GM06990 (cell line): ENCODE results near the gene RASA2.

Source experiments
- DNase-seq: peaks from one replicate; pipeline ENCODE4 v3.0.0-alpha.2; 2011; ENCODE audit not compliant: insufficient read length; ENCODE audit errors: extremely low read depth
- H3K27me3 ChIP-seq: replicated peaks from 2 replicates; pipeline ENCODE4 v1.6.0; 2011; ENCODE audit warnings: low read length; ENCODE audit not compliant: control insufficient read depth, insufficient read depth
- H3K36me3 ChIP-seq: 2 replicates; pipeline ENCODE4 v1.5.1; 2011; ENCODE audit warnings: low read length; ENCODE audit not compliant: control insufficient read depth, insufficient read depth
- H3K4me3 ChIP-seq: replicated peaks from 2 replicates; pipeline ENCODE4 v1.5.1; 2011; ENCODE audit warnings: low read depth, mild to moderate bottlenecking, control low read depth, low read length
- CTCF ChIP-seq: IDR thresholded peaks from 2 replicates; pipeline ENCODE4 v1.5.1; 2011; ENCODE audit warnings: low read length, control low read depth, mild to moderate bottlenecking, inconsistent platforms; ENCODE audit not compliant: insufficient read depth, poor library complexity, severe bottlenecking

Gene RASA2

GRCh38 chr3:141499284-141499683 is 12.5 kb downstream of the RASA2 start:
- no peak for DNase-seq
- no peak overlapping the region for H3K4me3 ChIP-seq
- H3K27me3 ChIP-seq = no peaks in the 10 kb centered on the region
- TF ChIP-seq CTCF = no peak
- no peaks in the 10 kb centered on the region for H3K36me3 ChIP-seq

DNA sequence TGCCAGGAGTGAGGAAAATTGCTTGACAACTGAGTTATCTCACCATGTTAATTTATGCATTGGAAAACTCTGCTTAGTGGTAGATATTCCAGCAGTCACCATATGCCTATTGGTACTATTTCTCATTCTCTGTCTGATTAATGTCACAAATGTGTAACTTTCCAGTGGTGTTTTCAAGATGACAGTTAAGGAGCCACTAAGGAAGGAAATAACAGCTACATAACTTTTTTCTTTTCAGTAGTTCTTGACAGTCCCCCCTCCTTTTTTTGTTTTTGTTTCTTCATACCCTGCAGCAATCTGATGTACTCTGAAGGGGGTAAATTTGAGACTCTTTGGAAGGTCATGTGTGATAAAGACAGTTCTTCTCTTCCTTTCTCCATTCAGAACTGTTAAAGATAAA is 13.1 kb downstream of the RASA2 start:
- DNase-seq = no peak
- no peak for TF ChIP-seq CTCF
- Histone ChIP-seq H3K27me3 (no peaks in the 10 kb centered on the region), H3K4me3 (no peak overlapping the region), H3K36me3 (no peaks in the 10 kb centered on the region)

GRCh38 chr3:141500397-141500796 is 13.6 kb downstream of the RASA2 start:
- Histone ChIP-seq H3K36me3 (no peaks in the 10 kb centered on the region), H3K4me3 (no peak overlapping the region), H3K27me3 (no peaks in the 10 kb centered on the region)
- no peak for DNase-seq
- no peak for TF ChIP-seq CTCF

DNA sequence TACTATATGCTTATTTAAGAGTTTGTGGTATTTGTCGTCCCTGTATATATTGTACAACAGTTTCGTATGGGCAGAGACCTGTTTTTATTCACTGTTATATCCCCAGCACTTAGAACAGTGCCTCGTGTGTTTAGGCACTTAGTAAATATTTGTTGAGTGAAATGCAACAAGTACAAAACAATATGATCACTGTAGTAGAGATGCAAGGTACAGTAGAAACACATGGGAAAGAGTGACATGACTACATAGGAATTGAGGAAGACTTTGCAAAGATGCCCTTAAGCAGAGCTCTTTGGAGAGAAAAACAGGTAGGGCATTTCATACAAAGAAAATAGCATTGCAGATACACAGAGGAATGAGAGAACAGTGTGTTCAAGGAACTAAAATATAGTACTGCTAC is 18.3 kb downstream of the RASA2 start:
- no peaks in the 10 kb centered on the region for H3K27me3 ChIP-seq
- no peak for DNase-seq
- no peaks in the 10 kb centered on the region for H3K36me3 ChIP-seq
- TF ChIP-seq CTCF = no peak
- H3K4me3 ChIP-seq = no peak overlapping the region

- Histone ChIP-seq H3K36me3 (no peaks in the 10 kb centered on the region), H3K4me3 (no peak overlapping the region), H3K27me3 (no peaks in the 10 kb centered on the region)
- no peak for DNase-seq
- no peak for TF ChIP-seq CTCF
Measured at GRCh38 chr3:141506071-141506470, 19.2 kb downstream of the RASA2 start.

DNA sequence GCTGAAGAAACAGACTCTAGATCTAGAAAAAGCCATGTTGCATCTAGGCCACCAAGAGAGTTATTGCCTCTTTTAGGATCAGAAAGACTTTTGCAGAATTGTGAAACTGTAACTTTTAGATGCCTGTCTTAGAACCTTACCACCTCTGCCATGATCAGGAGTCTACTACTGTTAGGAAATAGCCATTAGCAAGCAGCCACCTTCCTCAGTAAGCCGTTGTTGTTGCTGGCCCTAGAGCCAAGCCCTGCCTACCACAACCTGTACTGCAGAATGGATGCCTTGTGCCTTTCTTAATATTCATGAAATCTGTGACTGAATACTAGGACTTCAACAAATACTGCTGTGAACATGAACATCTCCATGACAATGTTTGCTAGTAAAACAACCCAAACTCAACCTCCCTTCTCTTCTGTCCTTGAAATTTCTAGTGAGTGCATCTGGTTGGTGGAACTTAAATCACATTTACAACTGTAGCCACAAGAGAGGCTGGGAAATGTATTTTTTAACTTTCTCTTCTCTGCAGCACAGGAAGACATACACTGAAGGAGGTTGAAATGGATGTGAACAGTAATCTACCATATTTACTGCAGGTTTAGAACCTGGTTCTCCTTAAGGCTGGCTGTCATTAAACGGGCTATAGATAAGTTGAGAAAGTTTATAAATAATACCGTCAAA is 20.7 kb downstream of the RASA2 start:
- no peak for DNase-seq
- no peaks in the 10 kb centered on the region for H3K36me3 ChIP-seq
- H3K27me3 ChIP-seq = no peaks in the 10 kb centered on the region
- TF ChIP-seq CTCF = no peak
- H3K4me3 ChIP-seq = no peak overlapping the region
